Brain pericyte (primary cell): ENCODE data around the gene GCNT2.
"Not testable (repeated sequence)": the region's sequence is repeated elsewhere in the genome, so short reads cannot be mapped to it uniquely, and the experiment has no call there.

Source experiments
- DNase-seq: peaks from one replicate; pipeline ENCODE4 v3.0.0-alpha.2; 2012; ENCODE audit warnings: low read depth, low spot score

The GCNT2 gene

DNA sequence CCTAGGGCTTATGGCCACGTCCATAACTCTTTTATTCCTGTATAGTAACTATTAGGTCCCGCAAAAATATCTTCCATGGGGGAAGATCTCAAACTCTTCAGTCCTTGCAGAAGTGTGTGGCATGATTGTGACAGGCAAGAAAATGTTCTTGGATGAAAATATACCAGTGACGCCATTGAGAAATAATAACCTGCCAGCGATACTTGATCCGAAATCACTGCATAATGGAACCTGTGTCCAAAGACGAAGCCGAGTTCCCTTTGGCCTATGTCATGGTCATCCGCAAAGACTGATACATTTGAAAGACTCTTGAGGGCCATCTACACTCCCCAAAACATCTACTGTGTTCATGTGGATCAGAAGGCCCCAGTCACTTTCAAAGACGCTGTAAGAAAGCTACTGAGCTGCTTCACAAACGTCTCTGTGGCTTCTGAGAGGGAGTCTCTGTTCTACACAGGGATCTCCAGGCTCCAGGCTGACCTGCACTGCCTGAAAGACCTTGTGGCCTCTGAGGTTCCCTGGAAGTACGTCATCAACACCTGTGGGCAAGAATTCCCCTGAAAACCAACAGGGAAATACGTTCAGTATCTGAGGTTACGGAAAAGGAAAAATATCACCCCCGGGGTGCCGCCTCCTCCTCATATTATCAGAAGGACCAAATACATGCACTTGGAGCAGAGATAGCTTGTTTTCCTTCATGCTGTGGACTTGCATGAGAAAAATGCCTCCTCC lies 6.9 kb upstream of the GCNT2 start:
- DNase-seq, result no peak

DNA sequence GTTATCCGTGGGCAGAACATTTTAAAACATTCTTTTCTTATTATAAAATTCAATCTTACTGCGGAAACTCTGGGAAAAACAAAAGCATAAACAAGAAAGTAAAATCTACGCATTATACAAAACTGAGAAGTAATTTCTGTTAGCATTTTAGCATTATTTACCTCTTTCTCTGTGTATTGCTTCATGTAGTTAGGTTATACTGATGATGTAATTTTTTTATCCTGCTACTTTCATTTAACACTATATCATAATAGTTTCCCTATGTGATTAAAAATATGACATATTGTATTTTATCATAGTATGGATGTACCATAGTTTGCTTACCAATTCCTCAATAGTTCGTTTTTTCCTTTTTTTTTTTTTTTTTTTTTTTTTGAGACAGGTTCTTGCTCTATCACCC lies 4.2 kb upstream of the GCNT2 start:
- DNase-seq, result no peak

DNA sequence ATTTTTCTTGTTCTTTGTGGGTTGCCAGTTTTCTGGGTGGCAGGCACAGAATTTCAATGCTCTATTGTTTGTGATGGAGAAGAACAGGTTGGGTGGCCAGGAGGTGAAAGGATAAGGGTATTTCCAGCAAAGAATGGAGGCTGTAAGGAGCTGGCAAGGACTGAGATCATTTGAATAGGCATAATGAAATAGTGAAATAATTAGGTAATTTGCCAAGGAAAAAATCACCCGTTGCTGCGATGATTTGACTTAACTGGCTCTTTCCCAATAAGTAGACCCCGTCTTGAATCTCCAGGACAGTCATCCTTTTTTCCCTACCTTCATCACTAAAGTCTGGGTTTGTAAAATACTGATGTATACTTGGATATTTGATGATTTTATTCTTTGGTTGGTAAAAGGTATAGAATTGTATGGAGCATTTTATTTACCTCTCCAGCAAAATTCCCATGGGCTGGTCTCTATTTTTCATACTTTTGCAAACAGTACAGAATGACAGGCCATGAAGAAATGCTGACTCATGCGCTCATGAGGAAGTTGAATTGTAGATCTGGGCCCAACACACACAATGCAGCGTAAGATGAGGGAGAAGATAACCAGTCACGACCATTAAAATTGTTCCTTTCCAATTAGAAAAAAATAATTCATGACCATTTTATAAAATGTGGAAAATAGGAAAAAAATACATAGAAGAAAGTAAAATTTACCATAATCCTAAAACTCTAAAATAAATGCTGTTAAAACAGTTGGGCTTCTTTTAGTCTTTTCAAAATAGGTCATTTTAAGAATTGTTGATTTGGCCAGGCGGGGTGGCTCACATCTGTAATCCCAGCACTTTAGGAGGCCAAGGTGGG lies 2.4 kb upstream of the GCNT2 start:
- no peak for DNase-seq

DNA sequence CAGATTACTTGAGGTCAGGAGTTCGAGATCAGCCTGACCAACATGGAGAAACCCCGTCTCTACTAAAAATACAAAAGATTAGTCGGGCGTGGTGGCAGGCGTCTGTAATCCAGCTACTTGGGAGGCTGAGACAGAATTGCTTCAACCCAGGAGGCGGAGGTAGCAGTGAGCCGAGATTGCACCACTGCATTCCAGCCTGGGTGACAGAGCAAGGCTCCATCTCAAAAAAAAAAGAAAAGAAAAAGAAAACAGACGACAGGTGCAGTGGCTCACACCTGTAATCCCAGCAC lies 1.8 kb upstream of the GCNT2 start:
- DNase-seq, result not testable (repeated sequence)

DNA sequence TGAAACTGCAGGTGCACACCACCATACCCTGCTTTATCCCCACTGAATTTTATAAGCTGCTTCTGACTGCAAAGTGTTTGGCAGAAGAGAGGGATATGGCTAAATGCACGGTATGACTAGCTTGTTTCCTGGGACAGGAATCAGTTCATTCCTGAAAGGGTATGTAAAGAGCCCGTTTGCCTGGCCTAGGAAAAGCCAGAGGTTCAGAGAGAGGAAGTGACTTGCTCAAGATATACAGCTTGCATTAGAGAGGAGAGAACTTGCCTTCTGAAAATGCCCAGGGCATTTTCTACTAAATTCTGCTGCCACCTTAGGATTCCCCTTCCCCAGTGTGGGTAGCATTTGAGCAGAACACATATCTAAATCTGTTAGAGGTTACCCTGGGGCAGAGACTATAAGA lies 683 bp upstream of the GCNT2 start:
- no peak for DNase-seq

DNA sequence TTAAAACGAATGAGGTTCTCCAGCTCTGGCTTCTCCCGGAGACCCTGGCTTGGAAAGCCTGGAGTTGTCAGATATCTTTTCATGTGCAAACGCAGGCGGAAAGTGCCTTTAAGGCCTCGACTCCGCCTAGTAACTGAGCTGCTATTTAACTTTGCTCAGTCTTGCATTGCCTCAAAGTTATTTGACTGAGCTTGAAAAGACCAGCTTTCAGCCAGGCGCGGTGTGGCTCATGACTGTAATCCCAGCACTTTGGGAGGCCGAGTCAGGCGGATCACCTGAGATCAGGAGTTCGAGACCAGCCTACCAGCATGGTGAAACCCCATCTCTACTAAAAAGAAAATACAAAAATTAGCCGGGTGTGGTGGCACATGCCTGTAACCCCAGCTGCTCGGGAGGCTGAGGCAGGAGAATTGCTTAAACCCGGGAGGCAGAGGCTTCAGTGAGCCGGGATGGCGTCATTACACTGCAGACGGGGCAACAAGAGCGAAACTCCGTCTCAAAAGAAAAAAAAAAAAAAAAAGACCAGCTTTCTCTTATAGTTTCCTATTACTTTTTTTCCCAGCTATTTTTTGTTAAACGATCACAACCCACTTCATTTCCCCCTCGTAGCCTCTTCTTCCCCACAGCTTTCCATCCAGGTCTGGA lies 1.9 kb downstream of the GCNT2 start:
- no peak for DNase-seq

DNA sequence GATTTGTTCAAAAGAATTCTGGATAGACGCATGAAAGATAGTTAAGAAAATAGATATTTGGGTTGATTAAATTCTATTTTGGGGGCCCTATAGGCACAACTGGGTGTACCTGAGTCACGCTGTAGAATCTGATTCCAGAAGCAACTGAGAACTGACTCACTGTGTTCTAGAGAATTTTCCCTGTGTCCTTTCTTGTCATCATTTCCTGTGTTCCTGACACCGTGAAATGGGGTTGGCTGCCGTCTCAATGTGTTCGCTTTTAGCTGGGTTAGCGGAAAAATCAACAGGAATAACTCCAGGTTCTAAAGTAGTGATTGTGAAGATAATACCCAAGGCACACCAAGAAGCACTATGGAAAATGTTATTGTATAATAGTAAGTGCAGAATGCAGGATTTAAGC lies 5.0 kb downstream of the GCNT2 start:
- no peak for DNase-seq

DNA sequence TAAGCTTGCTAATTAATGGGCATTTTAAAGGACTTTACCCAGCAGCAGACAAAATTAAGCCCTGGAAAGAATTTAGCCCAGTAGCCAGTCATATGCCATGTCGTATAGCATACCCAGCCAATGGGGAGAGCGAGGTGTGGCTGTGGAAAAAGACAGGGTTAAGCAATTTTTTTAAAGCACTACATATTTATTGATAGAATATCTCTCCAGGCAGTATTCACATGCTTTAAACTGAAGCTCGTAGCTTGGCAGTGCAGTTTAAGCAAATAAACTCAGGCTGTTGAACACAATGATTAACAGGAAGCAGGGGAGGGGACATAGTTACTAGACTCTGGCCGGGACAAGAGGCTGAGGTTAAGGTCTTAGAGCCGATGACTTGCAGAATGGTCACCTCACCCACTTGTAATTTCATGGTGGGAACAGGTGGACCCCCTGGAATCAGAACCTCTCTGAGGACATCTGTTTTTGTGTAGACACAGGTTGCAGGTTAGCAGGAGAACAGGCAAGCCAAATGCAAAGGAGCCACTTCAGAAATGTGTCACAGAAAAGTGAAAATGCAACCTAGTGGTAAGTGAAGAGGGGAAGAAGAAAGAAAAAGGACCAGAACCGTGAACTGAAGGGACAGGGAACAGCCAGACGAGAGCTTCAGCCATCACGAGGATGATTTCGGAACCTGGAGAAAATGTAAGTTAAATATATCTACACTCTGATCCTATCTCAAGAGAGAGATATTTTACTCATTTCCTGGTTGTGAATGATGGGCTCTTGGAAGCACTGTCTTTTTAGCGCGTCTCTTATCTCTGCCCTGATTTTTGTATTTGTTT lies 7.2 kb downstream of the GCNT2 start:
- DNase-seq, result no peak

DNA sequence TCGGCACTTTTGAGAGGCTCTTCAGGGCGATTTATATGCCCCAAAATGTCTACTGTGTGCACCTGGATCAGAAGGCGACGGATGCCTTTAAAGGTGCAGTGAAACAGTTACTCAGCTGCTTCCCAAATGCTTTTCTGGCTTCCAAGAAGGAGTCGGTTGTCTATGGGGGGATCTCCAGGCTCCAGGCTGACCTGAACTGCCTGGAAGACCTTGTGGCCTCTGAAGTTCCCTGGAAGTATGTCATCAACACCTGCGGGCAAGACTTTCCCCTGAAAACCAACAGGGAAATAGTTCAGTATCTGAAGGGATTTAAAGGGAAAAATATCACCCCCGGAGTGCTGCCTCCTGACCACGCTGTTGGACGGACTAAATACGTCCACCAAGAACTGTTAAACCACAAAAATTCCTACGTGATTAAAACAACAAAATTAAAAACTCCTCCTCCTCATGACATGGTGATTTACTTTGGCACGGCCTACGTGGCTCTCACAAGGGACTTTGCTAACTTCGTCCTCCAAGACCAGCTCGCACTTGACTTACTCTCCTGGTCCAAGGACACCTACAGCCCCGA lies 8.2 kb downstream of the GCNT2 start:
- no peak for DNase-seq

DNA sequence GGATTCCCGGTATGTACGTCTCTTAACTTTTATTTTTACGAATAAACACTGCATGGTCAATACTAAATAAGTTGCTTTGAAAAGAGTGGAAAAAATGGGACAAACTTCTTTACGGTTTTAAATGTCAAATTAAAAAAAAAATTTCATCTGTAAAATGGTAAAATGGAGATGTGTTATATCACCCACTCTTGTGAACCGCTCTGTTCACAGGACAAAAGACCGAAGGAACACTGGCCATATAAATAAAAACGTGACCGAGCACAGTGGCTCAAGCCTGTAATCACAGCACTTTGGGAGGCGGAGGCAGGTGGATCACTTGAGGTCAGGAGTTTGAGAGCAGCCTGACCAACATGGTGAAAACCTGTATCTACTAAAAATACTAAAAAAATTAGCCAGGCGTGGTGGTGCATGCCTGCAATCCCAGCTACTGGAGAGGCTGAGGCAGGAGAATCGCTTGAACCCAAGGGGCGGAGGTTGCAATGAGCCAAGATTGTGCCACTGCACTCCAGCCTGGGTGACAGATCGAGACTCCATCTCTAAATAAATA lies 8.8 kb downstream of the GCNT2 start:
- not testable (repeated sequence) for DNase-seq

DNA sequence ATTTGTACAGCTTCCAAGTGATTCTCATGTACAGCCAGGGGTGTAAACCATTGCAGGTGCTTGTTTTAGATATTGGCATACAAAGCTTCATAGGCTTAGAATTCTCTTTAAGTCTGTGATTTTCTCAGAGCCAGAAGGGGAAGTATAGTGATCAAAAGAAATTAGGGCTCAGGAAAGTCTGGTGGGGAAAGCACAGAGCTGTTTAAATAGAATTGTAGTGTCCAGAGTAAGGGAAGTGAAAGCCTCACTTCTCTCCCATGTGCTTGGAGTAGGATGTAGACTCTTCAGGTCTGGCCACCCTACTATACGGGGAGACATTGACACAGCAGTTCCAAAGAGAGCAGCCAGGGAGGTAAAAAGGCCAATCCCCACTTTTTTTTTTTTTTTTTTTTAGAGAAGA lies 10.4 kb downstream of the GCNT2 start:
- no peak for DNase-seq

DNA sequence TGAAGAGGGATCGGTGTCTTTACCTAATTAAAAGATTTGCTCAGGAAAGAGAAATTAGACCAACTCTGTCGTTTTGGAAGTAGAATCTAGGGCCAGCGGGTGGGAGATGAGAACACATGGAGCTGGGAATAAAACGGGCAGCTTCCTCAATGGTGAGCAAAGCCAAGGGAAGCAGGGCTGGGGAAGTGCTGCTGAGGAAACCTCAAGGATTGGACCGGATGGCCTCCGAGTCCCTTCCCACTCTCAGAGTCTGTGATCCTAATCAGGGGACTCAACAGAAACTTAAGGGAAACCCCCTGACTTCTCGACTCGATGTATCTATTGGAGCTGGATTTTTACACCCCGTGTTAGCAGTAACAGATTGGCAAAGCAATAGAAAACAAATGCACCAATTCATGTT lies 10.8 kb downstream of the GCNT2 start:
- DNase-seq, result no peak

DNA sequence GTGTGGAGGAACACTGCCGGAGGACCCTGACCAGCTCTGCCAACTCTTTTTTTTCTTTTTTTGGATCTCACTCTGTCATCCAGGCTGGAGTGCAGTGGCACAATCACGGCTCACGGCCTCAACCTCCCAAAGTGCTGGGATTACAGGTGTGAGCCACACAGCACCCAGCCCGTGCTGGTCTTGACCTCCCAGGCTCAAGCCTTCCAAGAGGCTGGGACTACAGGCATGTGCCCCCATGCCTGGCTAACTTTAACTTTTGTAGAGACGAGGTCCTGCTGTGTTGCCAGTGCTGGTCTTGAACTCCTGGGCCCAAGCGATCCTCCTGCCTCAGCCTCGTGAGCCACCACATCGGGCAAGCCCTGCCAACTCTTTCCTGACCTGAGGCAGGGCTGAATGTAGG lies 11.2 kb downstream of the GCNT2 start:
- DNase-seq, result no peak

DNA sequence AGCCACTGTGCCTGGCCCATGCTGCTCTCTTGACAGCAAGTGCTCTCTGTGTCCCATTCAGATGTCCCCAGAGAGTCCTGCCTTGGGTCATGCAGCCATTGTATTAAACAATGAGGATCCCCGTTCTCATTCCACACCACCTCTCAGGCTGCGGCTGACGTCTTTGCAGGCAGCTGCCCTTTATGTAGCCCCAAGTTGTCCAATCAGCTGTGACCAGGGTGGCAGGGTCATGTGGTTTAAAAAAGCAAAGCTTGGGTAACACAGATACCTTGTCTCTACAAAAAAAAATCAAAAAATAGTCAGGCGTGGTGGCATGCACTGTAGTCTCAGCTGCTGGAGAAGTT lies 13.2 kb downstream of the GCNT2 start:
- DNase-seq, result no peak

DNA sequence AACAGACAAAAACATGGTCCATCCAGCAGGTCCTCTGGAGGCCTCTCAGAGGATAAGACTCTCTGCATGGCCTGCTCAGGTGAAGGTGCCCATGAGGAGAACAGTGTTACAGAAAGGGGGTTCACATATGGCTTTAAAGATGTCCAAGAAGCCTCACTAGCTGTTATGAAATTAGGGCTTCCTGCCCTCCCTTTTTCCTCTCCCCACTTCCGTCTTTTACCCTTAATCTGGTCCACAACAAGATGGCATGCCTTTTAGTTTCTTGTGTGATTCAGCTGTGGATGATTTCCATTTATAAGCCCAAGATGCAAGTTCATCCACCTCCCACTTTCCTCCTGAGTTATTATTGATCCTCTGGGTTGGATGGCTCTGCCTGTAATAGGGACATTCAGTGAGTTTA lies 14.0 kb downstream of the GCNT2 start:
- DNase-seq, result no peak

DNA sequence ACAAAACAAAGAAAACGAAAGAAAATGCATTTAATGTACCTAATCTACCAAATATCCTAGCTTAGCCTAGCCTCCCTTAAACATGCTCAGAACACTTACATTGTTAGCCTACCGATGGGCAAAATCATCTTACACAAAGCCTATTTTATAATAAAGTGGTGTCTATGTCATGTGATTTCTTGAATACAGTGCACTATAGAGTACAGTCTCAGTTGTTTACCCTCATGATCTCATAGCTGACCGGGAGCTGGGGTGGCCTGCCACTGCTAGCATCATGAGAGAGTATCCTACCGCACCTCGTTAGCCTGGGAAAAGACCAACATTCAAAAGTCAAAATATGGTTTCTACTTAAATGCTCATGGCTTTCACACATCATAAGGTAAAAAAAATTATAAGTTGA lies 16.6 kb downstream of the GCNT2 start:
- no peak for DNase-seq

DNA sequence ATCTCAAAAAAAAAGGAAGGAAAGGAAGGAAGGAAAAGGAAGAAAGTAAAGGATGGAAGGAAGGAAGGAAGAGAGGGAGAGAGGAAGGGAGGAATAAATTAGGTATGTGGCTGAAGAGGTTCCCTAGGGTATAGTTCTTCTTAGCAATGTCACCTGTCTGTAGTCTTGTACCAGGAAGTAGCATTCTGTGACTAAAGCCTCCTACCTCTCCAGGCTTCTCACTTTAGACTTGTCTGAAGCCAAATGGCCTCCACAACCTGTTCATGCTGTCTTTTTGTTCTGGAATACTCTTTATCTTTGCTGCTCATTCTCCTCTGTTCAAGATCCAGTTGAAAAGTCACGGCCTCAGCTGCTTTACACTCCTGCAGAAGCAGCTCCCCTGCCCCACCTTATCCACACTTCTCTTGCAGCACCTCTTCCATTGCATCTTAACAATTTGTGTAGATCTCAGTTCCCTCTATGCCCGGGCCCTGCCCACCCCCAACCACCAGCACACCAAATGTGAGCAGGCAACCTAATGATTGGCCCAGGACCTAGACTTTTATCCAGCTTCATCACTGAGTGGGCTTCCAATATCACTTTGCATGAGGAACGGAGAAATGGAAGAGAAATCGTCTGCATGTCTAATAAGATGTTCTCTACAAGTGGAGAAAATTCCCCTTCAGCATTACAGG lies 19.1 kb downstream of the GCNT2 start:
- no peak for DNase-seq

DNA sequence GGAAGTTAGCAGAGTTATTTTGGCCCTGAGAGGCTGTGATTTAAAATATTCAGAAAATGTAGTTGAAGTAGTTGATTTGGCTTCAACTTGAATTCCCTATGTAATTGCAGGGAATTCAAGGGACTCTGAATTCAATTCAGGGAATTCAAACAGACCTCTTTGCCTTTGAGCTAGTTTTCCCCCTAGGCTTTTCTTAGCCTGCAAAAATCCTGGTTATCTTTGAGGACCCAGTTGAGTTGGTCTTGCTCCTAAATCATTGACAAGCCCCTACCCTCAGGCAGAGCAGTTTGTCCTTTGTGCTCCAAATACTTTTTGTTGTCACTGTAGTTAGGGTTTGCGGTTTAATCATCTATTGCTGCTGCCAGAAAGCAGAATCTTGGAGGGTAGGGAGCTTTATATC lies 20.4 kb downstream of the GCNT2 start:
- DNase-seq, result no peak

DNA sequence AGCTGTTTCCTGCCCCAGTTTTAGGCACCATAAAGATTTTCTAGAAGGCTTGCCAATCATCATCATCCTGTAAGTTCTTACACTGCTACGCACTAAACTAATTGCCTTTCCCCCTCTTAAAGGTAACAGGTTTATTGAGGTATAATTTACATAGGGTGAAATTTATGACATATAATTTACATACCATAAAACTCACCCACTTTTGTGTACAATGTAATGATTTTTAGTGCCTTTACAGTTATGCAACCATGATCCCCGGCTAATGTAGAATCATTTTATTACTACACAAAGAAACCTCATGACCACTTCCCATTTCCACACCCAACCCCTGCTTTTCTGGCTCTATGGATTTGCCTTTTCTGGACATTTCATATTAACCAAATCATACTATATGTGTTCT lies 21.1 kb downstream of the GCNT2 start:
- DNase-seq, result no peak

DNA sequence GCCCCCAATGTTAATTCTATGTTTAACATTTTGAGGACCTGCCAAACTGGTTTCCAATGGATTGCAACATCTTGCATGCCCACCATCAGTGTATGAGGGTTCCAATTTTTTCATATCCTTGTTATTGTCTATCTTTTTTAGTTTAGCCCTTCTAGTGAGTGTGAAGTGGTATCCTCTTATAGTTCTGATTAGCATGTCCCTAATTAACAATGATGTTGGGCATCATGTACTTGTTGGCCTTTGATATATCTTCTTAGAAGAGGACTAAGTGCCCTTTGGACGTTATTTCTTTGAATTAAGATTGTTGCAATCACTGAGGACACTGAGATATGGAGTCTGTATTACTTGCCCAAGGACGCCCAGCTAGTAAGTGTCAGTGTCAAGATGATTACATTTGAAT lies 22.3 kb downstream of the GCNT2 start:
- DNase-seq, result no peak

DNA sequence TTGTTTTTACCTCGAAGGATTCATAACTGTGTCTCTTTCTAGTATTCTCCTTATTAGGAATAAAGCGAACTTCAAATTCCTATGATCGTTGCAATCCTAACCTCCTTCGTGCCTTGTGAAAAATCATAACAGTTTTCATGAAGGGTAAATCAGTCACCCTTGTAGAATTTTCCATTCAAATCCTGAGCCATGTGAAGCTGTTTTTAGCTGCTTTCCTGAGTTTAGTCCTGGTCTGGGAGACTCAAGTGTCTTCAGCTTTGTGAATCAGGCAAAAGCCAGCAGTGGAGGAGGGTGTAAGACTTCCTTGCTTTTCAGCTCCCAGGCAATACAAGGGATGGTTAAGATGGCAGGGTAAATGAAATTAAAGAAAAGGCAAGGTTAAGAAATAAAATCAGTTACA lies 24.3 kb downstream of the GCNT2 start:
- DNase-seq, result no peak
